Naive thymus-derived CD4-positive, alpha-beta T cell (primary cell): ENCODE measurements around the gene EXD3. TPM values are rescaled to one million over a fixed set of nuclear protein-coding genes. Genes with fewer than 3 reads are reported as not detected.

Experiments
- ATAC-seq: fragments of 150-1000 bp; cut with Tn5 transposase; 2 replicates; pipeline ENCODE4 v1.10.0; 2021; ENCODE audit warnings: mild to moderate bottlenecking, moderate library complexity
- CTCF ChIA-PET: fragments of 350-600 bp; sonication (Branson Sonifier 250); formaldehyde crosslinking; loops from one replicate; lab custom pipeline; 2021; ENCODE audit warnings: antibody characterized with exemption; lab: Charles Lee
- POLR2A ChIA-PET: fragments of 350-600 bp; sonication (Branson Sonifier 250); formaldehyde crosslinking; loops from one replicate; lab custom pipeline; 2021; ENCODE audit warnings: antibody characterized with exemption, inconsistent platforms; lab: Charles Lee
- DNase-seq, 9 donors: peaks; one replicate each; pipeline versions ENCODE4 v3.0.0 to v3.0.0-alpha.2; 2020 to 2022; ENCODE audit warnings: mixed read lengths in 1 of 9
- H3K27ac ChIP-seq: one replicate; pipeline ENCODE4 v1.7.0; 2013; ENCODE audit warnings: mild to moderate bottlenecking, low read depth, low read length, moderate library complexity
- H3K27me3 ChIP-seq, 2 donors: one replicate each; pipeline ENCODE4 v1.7.0; 2013; ENCODE audit warnings: low read length in 2 of 2, mild to moderate bottlenecking in 2 of 2, moderate library complexity in 2 of 2; ENCODE audit not compliant: control insufficient read depth in 2 of 2, insufficient read depth in 2 of 2
- H3K36me3 ChIP-seq, 3 experiments: 1 replicate in 2 of 3; 2 replicates in 1 of 3; pipeline ENCODE4 v1.7.0; 2013; ENCODE audit warnings: low read length in 3 of 3, mild to moderate bottlenecking in 3 of 3, moderate library complexity in 1 of 3; ENCODE audit not compliant: insufficient read depth in 3 of 3, control insufficient read depth in 2 of 3
- H3K4me1 ChIP-seq, 2 donors: one replicate each; pipeline ENCODE4 v1.7.0; 2013; ENCODE audit warnings: low read length in 2 of 2, mild to moderate bottlenecking in 2 of 2, moderate library complexity in 1 of 2; ENCODE audit not compliant: control insufficient read depth in 2 of 2, insufficient read depth in 2 of 2
- H3K4me3 ChIP-seq: 2 replicates; pipeline ENCODE4 v1.7.0; 2013; ENCODE audit warnings: mild to moderate bottlenecking, low read length
- H3K9me3 ChIP-seq, 3 experiments: 1 replicate in 2 of 3; 2 replicates in 1 of 3; pipeline ENCODE4 v1.7.0; 2013; ENCODE audit warnings: low read length in 3 of 3; ENCODE audit not compliant: control insufficient read depth in 2 of 3
- H3K27ac Mint-ChIP-seq, 9 donors: one replicate each; pipeline ENCODE4 v1.8.0; 2020 to 2022; ENCODE audit warnings: mixed read lengths in 9 of 9, mild to moderate bottlenecking in 8 of 9, moderate library complexity in 5 of 9, inconsistent platforms in 2 of 9
- H3K27me3 Mint-ChIP-seq, 5 donors: one replicate each; pipeline ENCODE4 v1.8.0; 2021 to 2022; ENCODE audit warnings: mixed read lengths in 5 of 5, mild to moderate bottlenecking in 1 of 5
- H3K36me3 Mint-ChIP-seq, 5 donors: one replicate each; pipeline ENCODE4 v1.8.0; 2020 to 2022; ENCODE audit warnings: mixed read lengths in 5 of 5, mild to moderate bottlenecking in 3 of 5, inconsistent platforms in 1 of 5
- H3K4me1 Mint-ChIP-seq, 7 donors: one replicate each; pipeline ENCODE4 v1.8.0; 2020 to 2022; ENCODE audit warnings: mixed read lengths in 7 of 7, mild to moderate bottlenecking in 3 of 7, inconsistent platforms in 1 of 7
- H3K4me3 Mint-ChIP-seq, 10 donors: one replicate each; pipeline ENCODE4 v1.8.0; 2020 to 2022; ENCODE audit warnings: mild to moderate bottlenecking in 10 of 10, mixed read lengths in 10 of 10, moderate library complexity in 6 of 10, inconsistent platforms in 2 of 10
- H3K9me3 Mint-ChIP-seq, 11 donors: one replicate each; pipeline ENCODE4 v1.8.0; 2020 to 2022; ENCODE audit warnings: mixed read lengths in 11 of 11, mild to moderate bottlenecking in 4 of 11, inconsistent platforms in 1 of 11, moderate library complexity in 1 of 11
- intact Hi-C, 2 donors: fragments of 100-400 bp; cut with micrococcal nuclease; formaldehyde crosslinking; loops; one replicate each; pipeline ENCODE4 v1.15.1; 2023
- polyA plus RNA-seq, 2 donors: library from polyadenylated mRNA; unstranded; fragments of 300-500 nt; fragmentation: Illumina TruSeq; gene quantifications; one replicate each; pipeline ENCODE4 v1.2.3, GENCODE V29; 2021
- total RNA-seq, 6 experiments: library from RNA in 5 of 6; stranded (reverse) in 5 of 6; gene quantifications; 1 replicate in 5 of 6; 2 replicates in 1 of 6; pipeline ENCODE4 v1.2.3 and lab custom pipeline; 2021 to 2026

EXD3 gene
- total and polyA plus RNA-seq, 7 experiments from 2014 or later = 3.5 to 27.2 (median 23.4) TPM

DNA sequence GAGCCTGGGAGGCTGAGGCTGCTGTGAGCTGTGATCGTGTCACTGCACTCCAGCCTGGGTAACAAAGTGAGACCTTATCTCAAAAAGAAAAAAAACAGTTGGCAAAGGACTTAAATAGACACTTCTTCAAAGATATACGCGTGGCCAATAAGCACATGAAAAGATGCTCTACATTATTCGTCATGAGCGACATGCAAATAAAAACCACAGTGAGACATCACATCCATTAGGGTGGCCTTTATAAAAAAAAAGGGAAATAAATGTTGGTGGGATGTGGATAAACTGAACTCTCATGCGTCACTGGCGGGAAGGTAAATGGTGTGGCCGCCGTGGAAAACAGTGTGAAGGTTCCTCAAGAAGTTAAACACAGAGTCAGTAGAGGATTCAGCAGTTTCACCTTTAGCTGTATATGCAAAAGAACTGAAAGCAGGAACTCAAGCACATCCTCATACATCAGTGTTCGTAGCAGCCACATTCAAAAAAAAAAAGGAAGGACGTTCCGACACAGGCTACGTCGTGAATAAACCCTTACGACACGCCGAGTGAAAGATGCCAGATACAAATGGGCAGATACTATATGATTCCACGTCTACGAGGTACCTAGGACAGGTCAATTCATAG, 96.4 kb downstream of the EXD3 start:
- peaks cover 0 to 14% of the 10 kb centered on the region in 2 donors for H3K27me3 ChIP-seq
- Mint-ChIP-seq H3K36me3 (peaks cover 0 to 7% (median 3%) of the 10 kb centered on the region in 5 donors), H3K4me3 (peak overlapping the region; percentile 3 to 88 (median 63)), H3K27me3 (peaks cover 0 to 23% (median 2%) of the 10 kb centered on the region in 5 donors), H3K27ac (peak overlapping the region in 6 of 9 donors; percentile 22 to 89 (median 72)), H3K9me3 (peaks cover 0 to 24% (median 0%) of the 10 kb centered on the region in 11 donors), H3K4me1 (peaks cover 4 to 16% (median 9%) of the 10 kb centered on the region in 7 donors)
- H3K4me3 ChIP-seq = no peak overlapping the region
- ChIA-PET POLR2A (no interaction called here), CTCF (interaction anchor here (0.7 kb wide), 1 partner anchor 135 kb away, joined by 3 read pairs; no protein-coding TSS in a partner anchor)
- ATAC-seq = peak; percentile 94
- peak in 2 of 9 donors; percentile 28 to 37 for DNase-seq
- H3K36me3 ChIP-seq = no peaks in the 10 kb centered on the region
- intact Hi-C loops = no loop called here
- H3K9me3 ChIP-seq = no peaks in the 10 kb centered on the region
- no peak overlapping the region for H3K27ac ChIP-seq
- no peaks in the 10 kb centered on the region for H3K4me1 ChIP-seq

DNA sequence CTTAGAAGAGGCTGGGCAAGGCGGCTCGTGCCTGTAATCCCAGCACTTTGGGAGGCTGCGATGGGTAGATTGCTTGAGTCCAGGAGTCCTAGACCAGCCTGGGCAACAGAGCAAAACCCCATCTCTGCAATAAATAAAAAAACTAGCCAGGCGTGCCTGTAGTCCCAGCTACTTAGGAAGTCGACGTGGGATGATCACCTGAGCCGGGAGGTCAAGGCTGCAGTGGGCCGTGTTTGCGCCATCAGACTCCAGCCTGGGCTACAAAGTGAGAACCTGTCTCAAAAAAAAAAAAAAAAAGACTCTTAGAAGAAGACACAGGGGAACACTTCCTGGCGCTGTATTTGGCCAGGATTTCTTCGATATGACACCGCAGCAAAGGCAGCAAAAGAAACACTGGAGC, 97.2 kb downstream of the EXD3 start:
- H3K27ac ChIP-seq = no peak overlapping the region
- no peak overlapping the region for H3K4me3 ChIP-seq
- ChIA-PET CTCF (no interaction called here), POLR2A (interaction anchor here (1.1 kb wide), 1 partner anchor 24 kb away, joined by 3 read pairs; the partner anchor contains the start of gene NRARP)
- H3K4me3 Mint-ChIP-seq = peak overlapping the region in 1 of 10 donors; percentile 12
- no peaks in the 10 kb centered on the region for H3K9me3 ChIP-seq
- H3K4me1 Mint-ChIP-seq = peaks cover 4 to 17% (median 9%) of the 10 kb centered on the region in 7 donors
- H3K27me3 ChIP-seq = peaks cover 0 to 14% of the 10 kb centered on the region in 2 donors
- H3K36me3 ChIP-seq = no peaks in the 10 kb centered on the region
- peak overlapping the region in 2 of 9 donors; percentile 38 to 50 for H3K27ac Mint-ChIP-seq
- peaks cover 0 to 7% (median 3%) of the 10 kb centered on the region in 5 donors for H3K36me3 Mint-ChIP-seq
- peaks cover 0 to 23% (median 2%) of the 10 kb centered on the region in 5 donors for H3K27me3 Mint-ChIP-seq
- intact Hi-C loops = no loop called here
- DNase-seq (no peak), ATAC-seq (no peak)
- peaks cover 0 to 20% (median 0%) of the 10 kb centered on the region in 11 donors for H3K9me3 Mint-ChIP-seq
- peaks cover 0 to 3% of the 10 kb centered on the region in 2 donors for H3K4me1 ChIP-seq

DNA sequence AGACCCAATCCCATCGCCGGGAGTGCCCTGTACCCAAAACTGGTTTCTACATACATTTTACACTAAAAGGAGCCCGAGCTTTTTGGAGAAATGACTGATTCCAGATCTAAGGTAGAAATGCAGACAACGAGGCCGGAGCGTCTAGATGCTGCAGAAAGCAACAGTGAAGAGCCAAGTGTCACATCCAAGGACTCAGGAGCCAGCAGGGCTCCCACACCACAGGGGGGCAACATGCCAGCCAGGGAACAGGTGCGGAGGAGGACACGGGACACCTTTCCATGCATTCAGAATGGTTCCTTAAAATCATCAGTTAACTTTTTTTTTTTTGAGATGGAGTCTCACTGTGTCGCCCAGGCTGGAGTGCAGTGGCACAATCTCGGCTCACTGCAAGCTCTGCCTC, 97.8 kb downstream of the EXD3 start:
- ChIA-PET CTCF (no interaction called here), POLR2A (interaction anchor here (1.1 kb wide), 1 partner anchor 23 kb away, joined by 3 read pairs; the partner anchor contains the start of gene NRARP)
- H3K9me3 Mint-ChIP-seq = peaks cover 0 to 14% (median 0%) of the 10 kb centered on the region in 11 donors
- DNase-seq (no peak), ATAC-seq (no peak)
- H3K4me1 ChIP-seq = peaks cover 0 to 9% of the 10 kb centered on the region in 2 donors
- H3K4me1 Mint-ChIP-seq = peaks cover 4 to 20% (median 13%) of the 10 kb centered on the region in 7 donors
- intact Hi-C loops = no loop called here
- no peak overlapping the region for H3K4me3 ChIP-seq
- no peak overlapping the region for H3K27ac ChIP-seq
- H3K27me3 ChIP-seq = peaks cover 0 to 14% of the 10 kb centered on the region in 2 donors
- H3K27ac Mint-ChIP-seq = peak overlapping the region in 1 of 9 donors; percentile 47
- H3K27me3 Mint-ChIP-seq = peaks cover 0 to 23% (median 2%) of the 10 kb centered on the region in 5 donors
- peaks cover 0 to 7% (median 3%) of the 10 kb centered on the region in 5 donors for H3K36me3 Mint-ChIP-seq
- H3K36me3 ChIP-seq = no peaks in the 10 kb centered on the region
- no peak overlapping the region for H3K4me3 Mint-ChIP-seq
- H3K9me3 ChIP-seq = no peaks in the 10 kb centered on the region

DNA sequence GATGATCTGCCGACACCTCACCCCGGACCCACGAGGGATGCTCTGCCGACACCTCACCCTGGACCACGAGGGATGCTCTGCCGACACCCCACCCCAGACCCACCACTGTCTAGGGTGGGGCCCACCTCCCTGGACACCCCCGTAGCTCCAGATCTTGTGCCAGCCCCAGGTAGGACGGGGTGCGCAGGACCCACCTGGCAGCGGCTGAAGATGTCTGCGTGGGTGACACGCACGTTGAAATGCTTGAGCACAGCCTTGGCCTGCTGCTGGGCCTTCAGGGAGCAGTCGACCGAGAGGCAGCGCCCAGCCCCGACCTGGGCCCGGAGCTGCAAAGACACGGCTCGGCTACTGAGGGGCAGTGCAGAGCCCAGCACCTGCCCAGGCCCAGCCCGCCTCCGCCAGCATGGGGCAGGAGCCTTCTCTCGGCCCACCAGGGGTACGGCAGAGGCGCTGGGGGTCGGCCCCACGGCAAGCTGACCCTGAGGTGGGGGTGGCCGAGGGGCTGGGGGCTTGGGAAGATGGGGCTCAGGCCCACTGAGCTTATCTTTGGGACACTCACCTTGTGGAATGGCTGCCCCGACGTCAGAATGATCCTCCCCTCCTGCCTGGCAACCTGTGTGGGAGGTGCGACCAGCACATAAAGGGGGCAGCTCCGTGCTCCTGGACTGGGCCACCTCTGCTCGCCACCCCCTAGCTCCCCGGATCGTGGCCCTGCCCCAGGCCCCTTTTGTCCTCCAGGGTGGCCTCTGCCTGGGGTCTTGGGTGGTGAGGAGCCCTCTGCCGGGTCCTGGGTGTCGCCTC, 99.2 kb downstream of the EXD3 start:
- intact Hi-C loops = no loop called here
- Histone ChIP-seq H3K27ac (no peak overlapping the region), H3K4me1 (peaks cover 0 to 10% of the 10 kb centered on the region in 2 donors), H3K36me3 (no peaks in the 10 kb centered on the region), H3K9me3 (no peaks in the 10 kb centered on the region), H3K27me3 (peaks cover 0 to 14% of the 10 kb centered on the region in 2 donors), H3K4me3 (no peak overlapping the region)
- H3K9me3 Mint-ChIP-seq = peaks cover 0 to 11% (median 0%) of the 10 kb centered on the region in 11 donors
- ChIA-PET POLR2A (no interaction called here), CTCF (interaction anchor here (0.6 kb wide), 1 partner anchor 190 kb away, joined by 3 read pairs; no protein-coding TSS in a partner anchor)
- H3K36me3 Mint-ChIP-seq = peaks cover 0 to 7% (median 3%) of the 10 kb centered on the region in 5 donors
- no peak for DNase-seq
- no peak overlapping the region for H3K4me3 Mint-ChIP-seq
- no peak for ATAC-seq
- peaks cover 0 to 23% (median 2%) of the 10 kb centered on the region in 5 donors for H3K27me3 Mint-ChIP-seq
- peaks cover 4 to 20% (median 14%) of the 10 kb centered on the region in 7 donors for H3K4me1 Mint-ChIP-seq
- no peak overlapping the region for H3K27ac Mint-ChIP-seq

DNA sequence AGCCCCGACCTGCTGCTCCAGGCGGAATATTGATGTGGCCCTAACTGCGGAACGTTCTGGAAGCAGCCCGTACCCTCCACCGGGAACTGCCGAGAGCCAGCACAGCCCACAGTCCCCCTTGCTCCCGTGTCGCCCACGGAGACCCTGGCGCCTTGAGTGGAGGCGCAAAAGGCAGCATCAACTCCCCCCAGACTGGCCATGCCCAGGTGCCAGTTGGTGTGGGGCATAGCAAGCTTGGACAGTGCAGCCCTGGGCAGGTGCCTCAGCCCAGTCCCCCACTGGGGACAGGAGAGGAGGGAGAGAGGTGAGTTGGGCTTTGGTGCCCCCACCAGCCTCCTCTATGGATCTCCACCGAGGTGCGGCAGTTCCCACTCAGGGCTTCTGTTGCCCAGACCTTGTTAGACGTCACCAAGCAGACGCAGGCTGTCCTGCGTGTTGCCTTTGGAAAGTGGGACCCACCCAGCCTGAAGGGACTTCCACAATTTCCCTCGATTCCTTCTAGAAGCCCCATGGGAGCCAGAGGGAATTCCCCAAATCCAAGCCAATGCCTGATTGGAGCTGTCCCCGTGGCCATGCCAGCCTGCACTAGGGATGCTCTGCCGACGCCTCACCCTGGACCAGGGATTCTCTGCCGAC, 101.1 kb downstream of the EXD3 start:
- CTCF ChIA-PET = no interaction called here
- no peaks in the 10 kb centered on the region for H3K36me3 ChIP-seq
- intact Hi-C loops = no loop called here
- peaks cover 0 to 12% (median 2%) of the 10 kb centered on the region in 5 donors for H3K27me3 Mint-ChIP-seq
- H3K4me3 Mint-ChIP-seq = peak overlapping the region in 1 of 10 donors; percentile 72
- no peak overlapping the region for H3K27ac ChIP-seq
- peaks cover 4 to 16% (median 11%) of the 10 kb centered on the region in 7 donors for H3K4me1 Mint-ChIP-seq
- POLR2A ChIA-PET = no interaction called here
- ATAC-seq (no peak), DNase-seq (no peak)
- H3K9me3 ChIP-seq = no peaks in the 10 kb centered on the region
- H3K9me3 Mint-ChIP-seq = peaks cover 0 to 4% (median 0%) of the 10 kb centered on the region in 11 donors
- H3K36me3 Mint-ChIP-seq = peaks cover 0 to 7% (median 3%) of the 10 kb centered on the region in 5 donors
- peaks cover 0 to 8% of the 10 kb centered on the region in 2 donors for H3K27me3 ChIP-seq
- peaks cover 0 to 10% of the 10 kb centered on the region in 2 donors for H3K4me1 ChIP-seq
- H3K4me3 ChIP-seq = no peak overlapping the region
- peak overlapping the region in 1 of 9 donors; percentile 38 for H3K27ac Mint-ChIP-seq
